IMR-90 (cell line): ENCODE data around the gene TPI1. TPM values are rescaled to one million over a fixed set of nuclear protein-coding genes. Genes with fewer than 3 reads are reported as not detected.
A peak's percentile ranks its signal among the peaks of the same experiment; 100 is the strongest.

ENCODE experiments used
- ATAC-seq: fragments of 200-7000 bp; cut with Tn5 transposase; 2 replicates; pipeline ENCODE4 v1.9.1; 2020; ENCODE audit warnings: low read depth, mild to moderate bottlenecking, moderate library complexity
- BruUV-seq: library from RNA; stranded (reverse); fragments of 400-500 nt; replicated peaks from 2 replicates; lab custom pipeline; 2021; lab: Mats Ljungman, UMichigan
- CTCF ChIA-PET: fragments of 300-600 bp; formaldehyde crosslinking; extraction: SDS; loops from one replicate; lab custom pipeline; 2021; ENCODE audit warnings: antibody characterized with exemption; lab: Yijun Ruan, JAX
- POLR2A ChIA-PET: fragments of 300-600 bp; sonication (Branson Sonifier 250); formaldehyde crosslinking; loops from one replicate; lab custom pipeline; 2022; ENCODE audit warnings: antibody characterized with exemption; ENCODE audit not compliant: unreplicated experiment; lab: Charles Lee
- DNase-seq: peaks from one replicate; pipeline ENCODE4 v3.0.0; 2013
- H2AFZ ChIP-seq: replicated peaks from 2 replicates; pipeline ENCODE3; 2013; ENCODE audit warnings: low read length, mild to moderate bottlenecking; ENCODE audit not compliant: poor library complexity
- H2AK5ac ChIP-seq: 2 replicates; pipeline ENCODE4 v1.6.1; 2013; ENCODE audit warnings: low read depth, low read length, inconsistent platforms
- H2AK9ac ChIP-seq: replicated peaks from 2 replicates; pipeline ENCODE3; 2013; ENCODE audit warnings: mild to moderate bottlenecking, low read depth, low read length, moderate library complexity; ENCODE audit not compliant: poor library complexity
- H2BK120ac ChIP-seq: 2 replicates; pipeline ENCODE4 v1.6.1; 2013; ENCODE audit warnings: low read depth, low read length, inconsistent platforms
- H2BK15ac ChIP-seq: 3 replicates; pipeline ENCODE4 v1.6.1; 2013; ENCODE audit warnings: low read depth, low read length, inconsistent platforms
- H2BK20ac ChIP-seq: 2 replicates; pipeline ENCODE4 v1.6.1; 2013; ENCODE audit warnings: low read depth, mild to moderate bottlenecking, inconsistent platforms, low read length, moderate library complexity
- H2BK5ac ChIP-seq: 2 replicates; pipeline ENCODE4 v1.6.1; 2013; ENCODE audit warnings: mild to moderate bottlenecking, low read depth, low read length, inconsistent platforms; ENCODE audit not compliant: poor library complexity, severe bottlenecking
- H3K14ac ChIP-seq: replicated peaks from 2 replicates; pipeline ENCODE4 v1.6.1; 2013; ENCODE audit warnings: low read depth, low read length, inconsistent platforms
- H3K18ac ChIP-seq: 2 replicates; pipeline ENCODE4 v1.6.1; 2013; ENCODE audit warnings: low read depth, low read length, control low read depth
- H3K23ac ChIP-seq: 2 replicates; pipeline ENCODE4 v1.6.1; 2013; ENCODE audit warnings: low read depth, low read length, inconsistent platforms
- H3K27ac ChIP-seq: 2 replicates; pipeline ENCODE4 v1.5.1; 2013; ENCODE audit warnings: mild to moderate bottlenecking, control low read depth, low read length; ENCODE audit not compliant: insufficient read depth
- H3K27me3 ChIP-seq: 2 replicates; pipeline ENCODE4 v1.6.1; 2013; ENCODE audit warnings: low read length; ENCODE audit not compliant: control insufficient read depth, insufficient read depth
- H3K36me3 ChIP-seq: 2 replicates; pipeline ENCODE4 v1.6.1; 2013; ENCODE audit warnings: low read length, mixed read lengths; ENCODE audit not compliant: control insufficient read depth, insufficient read depth
- H3K4ac ChIP-seq: 2 replicates; pipeline ENCODE4 v1.6.1; 2013; ENCODE audit warnings: low read depth, low read length, inconsistent platforms
- H3K4me1 ChIP-seq: 2 replicates; pipeline ENCODE4 v1.6.1; 2013; ENCODE audit warnings: low read length, mixed read lengths; ENCODE audit not compliant: control insufficient read depth, insufficient read depth
- H3K4me2 ChIP-seq: 2 replicates; pipeline ENCODE4 v1.6.1; 2013; ENCODE audit warnings: low read depth, mild to moderate bottlenecking, control low read depth, low read length, moderate library complexity
- H3K4me3 ChIP-seq: 2 replicates; pipeline ENCODE4 v1.5.1; 2013; ENCODE audit warnings: low read depth, mild to moderate bottlenecking, control low read depth, low read length, moderate library complexity; ENCODE audit not compliant: insufficient read depth
- H3K56ac ChIP-seq: 2 replicates; pipeline ENCODE4 v1.6.1; 2013; ENCODE audit warnings: low read length, inconsistent platforms; ENCODE audit not compliant: insufficient read depth; ENCODE audit errors: extremely low read depth
- H3K79me1 ChIP-seq, 2 experiments: 2 replicates each; pipeline ENCODE4 v1.6.1; 2013; ENCODE audit warnings: low read length in 2 of 2, inconsistent platforms in 1 of 2, low read depth in 1 of 2
- H3K9ac ChIP-seq: 2 replicates; pipeline ENCODE4 v1.6.1; 2013; ENCODE audit warnings: low read depth, low read length, control low read depth
- H3K9me1 ChIP-seq: 2 replicates; pipeline ENCODE4 v1.6.1; 2013; ENCODE audit warnings: low read length, inconsistent platforms; ENCODE audit not compliant: insufficient read depth
- H3K9me3 ChIP-seq: 2 replicates; pipeline ENCODE4 v1.6.1; 2013; ENCODE audit warnings: low read length; ENCODE audit not compliant: control insufficient read depth, insufficient read depth
- H4K20me1 ChIP-seq: 2 replicates; pipeline ENCODE4 v1.6.1; 2013; ENCODE audit warnings: low read length, inconsistent platforms; ENCODE audit not compliant: insufficient read depth
- H4K5ac ChIP-seq: 2 replicates; pipeline ENCODE4 v1.6.1; 2013; ENCODE audit warnings: mild to moderate bottlenecking, low read depth, low read length, control low read depth
- H4K8ac ChIP-seq, 2 experiments: 2 replicates each; pipeline ENCODE4 v1.6.1; 2013; ENCODE audit warnings: low read depth in 2 of 2, low read length in 2 of 2, control low read depth in 1 of 2, inconsistent platforms in 1 of 2
- H4K91ac ChIP-seq: 2 replicates; pipeline ENCODE4 v1.6.1; 2013; ENCODE audit warnings: low read depth, low read length, inconsistent platforms; ENCODE audit not compliant: insufficient read depth
- CHD1 ChIP-seq: IDR thresholded peaks from 2 replicates; pipeline ENCODE4 v1.6.1; 2012; ENCODE audit warnings: low read depth, low read length, improper control_type of control experiment
- MAZ ChIP-seq: IDR thresholded peaks from 2 replicates; pipeline ENCODE4 v1.6.1; 2012; ENCODE audit warnings: low read depth, mild to moderate bottlenecking, low read length, improper control_type of control experiment, moderate library complexity, borderline replicate concordance
- NFE2L2 ChIP-seq: fragments of 150-350 bp; IDR thresholded peaks from 2 replicates; pipeline ENCODE4 v1.6.1; 2016; ENCODE audit warnings: low read depth, mild to moderate bottlenecking, low read length
- POLR2A ChIP-seq: IDR thresholded peaks from 2 replicates; pipeline ENCODE4 v1.6.1; 2012; ENCODE audit warnings: mild to moderate bottlenecking, low read depth, low read length
- RFX5 ChIP-seq: IDR thresholded peaks from 2 replicates; pipeline ENCODE4 v1.8.0; 2012; ENCODE audit warnings: low read depth, mild to moderate bottlenecking, low read length, moderate library complexity
- WGBS, 2 experiments: methylation state at CpG; one replicate each; pipeline versions ENCODE4 v1.1.5 to v1.1.7; 2013; ENCODE audit warnings: missing lambda C conversion rate in 2 of 2; ENCODE audit not compliant: insufficient read length in 1 of 2; ENCODE audit errors: extremely low coverage in 2 of 2; 5-methylcytosine and 5-hydroxymethylcytosine counted together
- dilution Hi-C: fragments of 300-500 bp; cut with HindIII; formaldehyde crosslinking; loops from one replicate; pipeline ENCODE4 v1.14.3; 2018; ENCODE audit warnings: low sequenced_read_pairs; ENCODE audit not compliant: unreplicated experiment
- in situ Hi-C: fragments of 300-500 bp; cut with MboI; formaldehyde crosslinking; loops from 3 replicates; pipeline ENCODE4 v1.14.3; 2019; ENCODE audit warnings: low sequenced_read_pairs, inconsistent platforms, mixed read lengths
- intact Hi-C: fragments of 100-400 bp; cut with micrococcal nuclease; formaldehyde crosslinking; loops from 2 replicates; pipeline ENCODE4 v1.10.0; 2022
- polyA plus RNA-seq, 3 experiments: library from polyadenylated mRNA; depleted of rRNA; stranded (reverse); fragments of >200 nt; gene quantifications; 2 replicates each; pipeline ENCODE4 v1.2.3, GENCODE V29; 2012; ENCODE audit warnings: low replicate concordance in 1 of 3
- total RNA-seq: library from RNA; depleted of rRNA; stranded (reverse); fragments of >200 nt; gene quantifications from 2 replicates; pipeline ENCODE4 v1.2.3, GENCODE V29; 2012
- TF ChIP-seq, protein P1 (sequence below): fragments of 150-350 bp; IDR thresholded peaks from 2 replicates; pipeline ENCODE4 v1.6.1; 2016; ENCODE audit warnings: low read depth, mild to moderate bottlenecking, low read length, moderate library complexity, borderline replicate concordance
- TF ChIP-seq, protein P2 (sequence below): fragments of 150-350 bp; IDR thresholded peaks from 2 replicates; pipeline ENCODE4 v1.6.1; 2017; ENCODE audit warnings: mild to moderate bottlenecking, antibody characterized with exemption, low read length, low read depth

TPI1 gene
- total and polyA plus RNA-seq, 2 of the 4 experiments (the other 2 are of a cell fraction), result 1,995 to 2,176 TPM

DNA sequence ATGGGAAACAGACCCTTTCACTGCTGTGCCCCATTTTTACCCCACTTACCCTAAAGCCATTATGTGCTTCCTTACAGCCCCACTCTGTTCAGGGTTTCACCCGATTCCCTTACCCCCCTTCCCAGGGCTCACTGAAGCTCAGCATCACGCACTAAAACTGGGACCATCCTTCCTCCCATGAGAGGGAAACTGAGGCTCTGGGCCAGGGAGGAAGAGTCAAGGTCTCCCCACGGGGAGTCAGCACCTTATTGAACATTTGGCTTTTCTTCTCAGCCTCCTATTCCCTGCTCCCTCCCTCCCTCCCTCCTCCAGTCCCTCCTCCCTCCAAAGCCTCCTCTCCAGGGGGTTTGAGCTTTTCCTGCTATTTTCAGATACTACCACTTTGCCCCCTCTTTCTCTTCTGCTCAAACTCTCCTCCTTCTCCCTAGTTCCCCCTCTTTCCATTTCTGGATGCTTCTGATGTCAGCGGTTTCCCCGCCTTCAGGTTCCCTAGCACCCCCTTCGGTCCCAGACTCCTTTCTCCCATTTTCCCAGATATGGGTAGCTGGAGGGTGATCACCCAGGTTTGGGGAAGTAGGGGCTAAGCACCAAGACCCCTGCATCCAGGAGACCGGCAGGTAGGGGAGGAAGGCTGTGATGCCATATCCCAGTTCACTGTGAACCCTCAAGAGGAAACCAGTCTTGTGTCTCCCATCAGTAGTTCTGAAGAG is 44.8 kb upstream of the TPI1 start:
- ChIA-PET POLR2A (interaction anchor here (0.7 to 1.1 kb wide), 2 partner anchors 56 to 69 kb away, joined by 3 to 5 read pairs; partner anchors contain the start of gene MLF2), CTCF (no interaction called here)
- peaks cover 5% of the 10 kb centered on the region for H3K9me1 ChIP-seq
- dilution Hi-C loops (no loop called here), intact Hi-C loops (no loop called here), in situ Hi-C loops (loop anchor here (10.0 kb wide), 1 partner anchor 208 kb away; no protein-coding TSS in a partner anchor)
- no peak overlapping the region for H3K4ac ChIP-seq
- no peaks in the 10 kb centered on the region for H3K9me3 ChIP-seq
- no peak overlapping the region for H3K18ac ChIP-seq
- ATAC-seq, result no peak
- peak overlapping the region; percentile 28 for H2AK5ac ChIP-seq
- no TSS peak for BruUV-seq
- peaks cover 2% of the 10 kb centered on the region; the same call in 1 of the 2 replicates for H3K27me3 ChIP-seq
- WGBS, 2 experiments, result no CpG with 5 or more reads among the region's 7 CpGs
- no peaks in the 10 kb centered on the region for H4K20me1 ChIP-seq
- no peak overlapping the region for H4K8ac ChIP-seq
- DNase-seq, result no peak
- H2BK15ac ChIP-seq, result no peak overlapping the region
- H3K79me1 ChIP-seq, result peaks cover 0 to 26% of the 10 kb centered on the region in 2 experiments; a peak in 2 of 4 replicates
- H2BK120ac ChIP-seq, result no peak overlapping the region
- TF ChIP-seq, protein P1, sequence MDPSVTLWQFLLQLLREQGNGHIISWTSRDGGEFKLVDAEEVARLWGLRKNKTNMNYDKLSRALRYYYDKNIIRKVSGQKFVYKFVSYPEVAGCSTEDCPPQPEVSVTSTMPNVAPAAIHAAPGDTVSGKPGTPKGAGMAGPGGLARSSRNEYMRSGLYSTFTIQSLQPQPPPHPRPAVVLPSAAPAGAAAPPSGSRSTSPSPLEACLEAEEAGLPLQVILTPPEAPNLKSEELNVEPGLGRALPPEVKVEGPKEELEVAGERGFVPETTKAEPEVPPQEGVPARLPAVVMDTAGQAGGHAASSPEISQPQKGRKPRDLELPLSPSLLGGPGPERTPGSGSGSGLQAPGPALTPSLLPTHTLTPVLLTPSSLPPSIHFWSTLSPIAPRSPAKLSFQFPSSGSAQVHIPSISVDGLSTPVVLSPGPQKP, result no peak
- no peak for TF ChIP-seq MAZ
- TF ChIP-seq RFX5, result no peak
- no peak for TF ChIP-seq POLR2A
- no peak for TF ChIP-seq CHD1
- no peak for TF ChIP-seq NFE2L2
- TF ChIP-seq, protein P2, sequence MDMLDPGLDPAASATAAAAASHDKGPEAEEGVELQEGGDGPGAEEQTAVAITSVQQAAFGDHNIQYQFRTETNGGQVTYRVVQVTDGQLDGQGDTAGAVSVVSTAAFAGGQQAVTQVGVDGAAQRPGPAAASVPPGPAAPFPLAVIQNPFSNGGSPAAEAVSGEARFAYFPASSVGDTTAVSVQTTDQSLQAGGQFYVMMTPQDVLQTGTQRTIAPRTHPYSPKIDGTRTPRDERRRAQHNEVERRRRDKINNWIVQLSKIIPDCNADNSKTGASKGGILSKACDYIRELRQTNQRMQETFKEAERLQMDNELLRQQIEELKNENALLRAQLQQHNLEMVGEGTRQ, result no peak
- no peak overlapping the region for H3K27ac ChIP-seq
- H2AK9ac ChIP-seq, result peak overlapping the region; percentile 94
- H2BK5ac ChIP-seq, result no peak overlapping the region
- no peak overlapping the region for H4K5ac ChIP-seq
- no peak overlapping the region for H3K23ac ChIP-seq
- H2BK20ac ChIP-seq, result no peak overlapping the region
- no peak overlapping the region for H3K14ac ChIP-seq
- H3K56ac ChIP-seq, result no peak overlapping the region
- no peak overlapping the region for H2AFZ ChIP-seq
- H3K9ac ChIP-seq, result no peak overlapping the region
- H3K4me1 ChIP-seq, result peaks cover 18% of the 10 kb centered on the region
- no peak overlapping the region for H3K4me3 ChIP-seq
- H3K4me2 ChIP-seq, result peak overlapping the region; percentile 86; the same call in 1 of the 2 replicates
- H4K91ac ChIP-seq, result peak overlapping the region; percentile 1; the same call in 1 of the 2 replicates
- H3K36me3 ChIP-seq, result peaks cover 3% of the 10 kb centered on the region
